Cardiac fibroblast (primary cell): Measurements from ENCODE around the gene C1orf94.

ENCODE experiments used
- DNase-seq, 2 donors: peaks; one replicate each; pipeline versions ENCODE4 v3.0.0 to v3.0.0-alpha.2; 2010; ENCODE audit warnings: low read depth in 2 of 2
- H3K4me3 ChIP-seq, 2 donors: replicated peaks in 1 of 2; 1 replicate in 1 of 2; 2 replicates in 1 of 2; pipeline ENCODE4 v1.5.1; 2011; ENCODE audit warnings: low read depth in 2 of 2, low read length in 2 of 2, mild to moderate bottlenecking in 2 of 2, moderate library complexity in 1 of 2
- CTCF ChIP-seq: IDR thresholded peaks from one replicate; pipeline ENCODE4 v1.5.1; 2011; ENCODE audit warnings: low read depth, mild to moderate bottlenecking, low read length, inconsistent platforms

Gene C1orf94

GRCh38 chr1:34192621-34193020, 15.9 kb downstream of the C1orf94 start:
- TF ChIP-seq CTCF: no peak
- DNase-seq: no peak

GRCh38 chr1:34199927-34200326, 23.2 kb downstream of the C1orf94 start:
- no peak for DNase-seq
- no peak for TF ChIP-seq CTCF
- no peak overlapping the region for H3K4me3 ChIP-seq

More at GRCh38 chr1:34192621-34193020, 15.9 kb downstream of the C1orf94 start:
- no peak overlapping the region for H3K4me3 ChIP-seq

- no peak for TF ChIP-seq CTCF
- no peak overlapping the region for H3K4me3 ChIP-seq
- no peak for DNase-seq
Measured at GRCh38 chr1:34212673-34213072, 36.0 kb downstream of the C1orf94 start.

DNA sequence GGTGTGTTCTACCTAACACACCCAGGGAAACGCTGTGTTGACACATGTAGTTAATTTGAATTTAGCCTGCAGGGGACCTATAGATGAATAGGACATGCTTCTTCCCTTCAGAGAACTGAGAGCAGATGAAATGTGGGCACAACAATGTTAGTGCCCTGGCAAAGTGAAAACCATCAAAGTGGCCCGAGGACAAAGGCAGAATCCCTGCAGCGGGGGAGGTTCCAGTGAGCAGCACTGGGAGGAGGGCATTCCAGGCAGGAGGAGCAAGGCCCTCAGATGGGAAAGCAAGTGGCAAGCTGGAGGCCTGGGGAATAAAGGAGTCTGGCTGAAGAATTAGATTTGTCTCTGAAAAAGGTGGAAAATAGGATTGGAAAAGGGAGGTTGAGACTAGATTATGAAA, 37.2 kb downstream of the C1orf94 start:
- DNase-seq: no peak
- no peak for TF ChIP-seq CTCF
- H3K4me3 ChIP-seq: no peak overlapping the region

DNA sequence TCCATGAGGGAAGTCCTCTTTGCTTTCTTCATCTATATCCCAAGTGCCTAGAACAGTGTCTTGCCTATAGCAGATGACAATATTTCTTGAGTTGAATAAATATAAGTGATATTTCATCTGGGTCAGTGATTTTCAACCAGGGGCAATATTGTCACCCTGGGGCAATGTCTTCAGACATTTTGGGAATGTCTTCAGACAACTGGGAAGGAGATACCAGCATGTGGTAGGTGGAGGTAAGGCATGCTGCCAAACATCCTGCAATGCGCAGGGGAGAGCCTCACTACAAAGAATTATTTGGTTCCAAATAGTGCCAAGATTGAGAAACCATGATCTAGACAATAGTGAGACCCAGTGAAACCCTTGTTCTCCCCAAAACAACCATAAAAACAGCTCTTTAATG, 54.7 kb downstream of the C1orf94 start:
- TF ChIP-seq CTCF: no peak
- DNase-seq: no peak
- no peak overlapping the region for H3K4me3 ChIP-seq

- TF ChIP-seq CTCF: no peak
- no peak for DNase-seq
- no peak overlapping the region for H3K4me3 ChIP-seq
Measured at GRCh38 chr1:34235594-34235993, 58.9 kb downstream of the C1orf94 start.

GRCh38 chr1:34236089-34236488, 59.4 kb downstream of the C1orf94 start:
- no peak for DNase-seq
- no peak overlapping the region for H3K4me3 ChIP-seq
- TF ChIP-seq CTCF: no peak
